Right cardiac atrium (tissue), 5 donors: ENCODE data around the gene MPP2. TPM values are rescaled to one million over a fixed set of nuclear protein-coding genes. Genes with fewer than 3 reads are reported as not detected.

Source experiments
- ATAC-seq, 2 donors: fragments of 200-7000 bp; cut with Tn5 transposase; one replicate each; pipeline versions ENCODE4 v1.8.0 to v1.9.1; 2020; ENCODE audit warnings: moderate library complexity in 2 of 2, mild to moderate bottlenecking in 1 of 2
- DNase-seq, 3 donors: peaks; one replicate each; pipeline ENCODE4 v3.0.0-alpha.2; 2020
- H3K27ac ChIP-seq: one replicate; pipeline ENCODE4 v1.5.1; 2013; ENCODE audit warnings: mild to moderate bottlenecking, low read length, control low read depth, moderate library complexity
- H3K27me3 ChIP-seq: one replicate; pipeline ENCODE4 v1.6.1; 2013; ENCODE audit not compliant: control insufficient read depth, insufficient read depth
- H3K4me1 ChIP-seq: one replicate; pipeline ENCODE4 v1.6.1; 2013; ENCODE audit warnings: low read length; ENCODE audit not compliant: control insufficient read depth, insufficient read depth
- H3K4me3 ChIP-seq: one replicate; pipeline ENCODE4 v1.5.1; 2013; ENCODE audit warnings: low read length, control low read depth
- H3K9me3 ChIP-seq: one replicate; pipeline ENCODE4 v1.6.1; 2013; ENCODE audit warnings: low read length; ENCODE audit not compliant: control insufficient read depth
- WGBS: extraction: QIAGEN DNeasy Blood & Tissue Kit; methylation state at CpG from one replicate; pipeline ENCODE4 v1.1.7; 2013; 5-methylcytosine and 5-hydroxymethylcytosine counted together
- intact Hi-C, 4 donors: fragments of 100-400 bp; cut with DNase I; formaldehyde crosslinking; loops; one replicate each; pipeline versions ENCODE4 v1.11.0 to v1.14.0; 2022 to 2023
- polyA plus RNA-seq: library from polyadenylated mRNA; stranded (reverse); fragments of 200-250 nt; gene quantifications from one replicate; pipeline ENCODE4 v1.2.3, GENCODE V29; 2013
- total RNA-seq, 4 donors: library from RNA; stranded (reverse); fragmentation: NEBNext Ultra II Directional; extraction: Animal tissue kit (Norgen Biotek cat#: 25700); gene quantifications; one replicate each; pipeline ENCODE4 v1.2.1, GENCODE V29; 2021
- donor health status: healthy with polysubstance abuse.
- donor health status: DM: no; HTN: yes; CAD: no.
- donor health status: DM: no; HTN: no; CAD: no.
- donor health status: DM: no; HTN: yes; CAD: no; lungs with severe emphysema.
- donor health status: DM: yes; HTN: yes; CAD: no.

The MPP2 gene
- total and polyA plus RNA-seq, 5 donors: 8.7 to 20.7 (median 15.1) TPM

DNA sequence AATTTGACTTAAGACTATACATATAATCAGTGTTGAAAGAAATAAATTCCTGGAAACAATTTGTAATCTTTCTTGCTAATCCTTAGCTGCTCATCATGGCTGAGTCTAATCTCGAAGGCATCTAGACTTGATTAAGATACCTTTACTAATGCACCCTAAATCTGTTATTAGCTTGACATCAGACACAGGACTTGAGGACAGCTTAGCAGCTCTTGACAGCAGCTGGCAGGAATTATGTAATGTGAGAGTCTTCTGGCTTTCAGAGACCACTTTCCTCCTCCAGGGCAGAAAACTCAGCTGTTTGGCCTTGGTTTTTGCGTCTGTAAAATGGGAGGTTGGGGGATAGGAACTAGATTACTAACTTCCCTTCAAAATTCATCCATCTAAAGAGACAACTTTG, 7.1 kb upstream of the MPP2 start:
- ATAC-seq (no peak), DNase-seq (no peak)
- Histone ChIP-seq H3K4me3 (no peak overlapping the region), H3K27ac (no peak overlapping the region), H3K27me3 (no peaks in the 10 kb centered on the region), H3K9me3 (no peaks in the 10 kb centered on the region), H3K4me1 (no peaks in the 10 kb centered on the region)
- WGBS: 45% methylated on average over 2 of the region's 2 CpGs
- intact Hi-C loops: no loop called here

DNA sequence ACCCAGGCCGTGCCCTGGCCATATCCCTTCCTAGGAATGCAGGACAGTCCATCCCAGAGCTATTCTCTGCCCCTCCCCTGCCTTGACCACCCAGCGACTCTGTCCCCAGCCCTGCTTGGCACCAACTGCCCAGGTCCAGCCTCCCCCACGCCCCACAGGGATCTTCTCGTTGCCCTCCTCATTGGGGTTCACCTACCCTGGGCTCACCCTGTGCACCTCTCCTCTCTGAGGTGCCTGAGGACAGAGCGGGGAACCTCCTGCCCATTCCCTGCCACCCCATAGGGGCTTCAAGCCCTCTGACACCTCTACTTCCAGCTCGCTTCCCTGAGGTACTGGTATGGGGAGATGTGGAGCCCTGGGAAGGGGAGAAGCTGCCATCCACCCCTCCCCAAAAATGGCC, 6.2 kb upstream of the MPP2 start:
- ATAC-seq: no peak
- Histone ChIP-seq H3K4me3 (no peak overlapping the region), H3K27me3 (no peaks in the 10 kb centered on the region), H3K4me1 (no peaks in the 10 kb centered on the region), H3K27ac (no peak overlapping the region), H3K9me3 (no peaks in the 10 kb centered on the region)
- WGBS: 80% methylated on average over 6 of the region's 6 CpGs
- DNase-seq: no peak
- intact Hi-C loops: no loop called here

- Histone ChIP-seq H3K4me1 (no peaks in the 10 kb centered on the region), H3K27me3 (no peaks in the 10 kb centered on the region), H3K9me3 (no peaks in the 10 kb centered on the region), H3K27ac (no peak overlapping the region), H3K4me3 (no peak overlapping the region)
- intact Hi-C loops: no loop called here
- WGBS: 55% methylated on average over 4 of the region's 4 CpGs
- no peak for ATAC-seq
- no peak for DNase-seq
These were observed 5.4 kb upstream of the MPP2 start for GRCh38 chr17:43912635-43913304.

DNA sequence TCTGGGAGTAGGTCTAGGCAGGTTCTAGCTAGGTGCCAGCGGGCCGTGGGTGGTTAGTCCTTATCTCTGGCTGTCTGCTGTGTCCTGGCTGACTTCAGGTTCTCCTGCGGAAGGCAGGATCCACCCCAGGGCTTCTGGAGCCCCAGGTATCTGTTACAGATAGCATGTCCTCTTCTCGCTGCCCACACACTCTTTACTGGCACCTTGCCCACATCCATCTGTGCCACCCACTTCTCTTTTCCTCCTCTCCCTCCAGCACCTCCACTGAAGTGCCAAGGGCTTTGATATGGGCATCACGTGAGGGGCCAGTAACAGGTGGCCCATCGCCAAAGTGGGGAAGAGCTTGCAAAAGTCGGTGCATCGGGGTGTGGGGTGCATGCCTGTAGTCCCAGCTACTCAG, 4.6 kb upstream of the MPP2 start:
- H3K9me3 ChIP-seq: no peaks in the 10 kb centered on the region
- WGBS: 38% methylated on average over 8 of the region's 8 CpGs
- no peak overlapping the region for H3K27ac ChIP-seq
- intact Hi-C loops: no loop called here
- no peak overlapping the region for H3K4me3 ChIP-seq
- DNase-seq: peak; percentile 55 to 88 (median 82)
- peak; percentile 34 to 58 for ATAC-seq
- no peaks in the 10 kb centered on the region for H3K4me1 ChIP-seq
- no peaks in the 10 kb centered on the region for H3K27me3 ChIP-seq

GRCh38 chr17:43909537-43910231, 2.3 kb upstream of the MPP2 start:
- no peak overlapping the region for H3K27ac ChIP-seq
- 58% methylated on average over 7 of the region's 7 CpGs for WGBS
- H3K4me1 ChIP-seq: peaks cover 5% of the 10 kb centered on the region
- DNase-seq (no peak), ATAC-seq (no peak)
- intact Hi-C loops: no loop called here
- no peaks in the 10 kb centered on the region for H3K9me3 ChIP-seq
- H3K27me3 ChIP-seq: no peaks in the 10 kb centered on the region
- H3K4me3 ChIP-seq: no peak overlapping the region

DNA sequence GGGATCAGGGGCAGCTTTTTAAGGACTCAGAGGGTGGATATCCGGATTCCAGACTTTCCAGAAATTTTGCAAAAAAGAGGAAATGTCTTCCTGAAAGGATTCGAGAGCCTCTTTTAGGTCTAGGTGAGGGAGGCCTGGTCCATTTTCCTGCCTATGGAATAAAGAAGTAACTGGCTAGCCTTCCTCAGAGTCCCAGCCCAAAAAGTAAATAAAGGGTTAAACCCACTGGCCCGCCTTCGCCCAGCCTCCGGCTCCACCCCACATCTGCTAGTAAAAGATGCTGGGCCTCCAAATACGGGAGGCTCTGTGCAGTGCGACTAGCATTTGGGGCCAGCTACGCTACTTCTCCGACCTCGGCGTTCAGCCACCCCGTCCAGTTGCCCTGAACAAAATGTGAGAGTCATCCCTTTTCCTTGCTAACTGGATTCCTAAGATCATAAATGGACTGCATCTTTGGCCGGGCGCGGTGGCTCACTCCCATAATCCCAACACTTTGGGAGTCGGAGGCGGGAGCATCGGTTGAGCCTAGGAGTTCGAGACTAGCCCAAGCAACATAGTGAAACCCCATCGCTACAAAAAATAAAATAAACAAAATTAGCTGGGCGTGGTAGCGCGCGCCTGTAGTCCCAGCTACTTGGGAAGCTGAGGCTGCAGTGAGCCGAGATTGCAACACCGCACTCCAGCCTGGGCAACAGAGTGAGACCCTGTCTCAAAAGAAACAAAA, 824 bp upstream of the MPP2 start:
- 19% methylated on average over 26 of the region's 26 CpGs for WGBS
- Histone ChIP-seq H3K4me3 (peak overlapping the region; percentile 74), H3K9me3 (no peaks in the 10 kb centered on the region), H3K27me3 (no peaks in the 10 kb centered on the region), H3K27ac (peak overlapping the region; percentile 58), H3K4me1 (peaks cover 5% of the 10 kb centered on the region)
- peak; percentile 74 to 90 (median 87) for DNase-seq
- peak; percentile 72 to 76 for ATAC-seq
- intact Hi-C loops: no loop called here

DNA sequence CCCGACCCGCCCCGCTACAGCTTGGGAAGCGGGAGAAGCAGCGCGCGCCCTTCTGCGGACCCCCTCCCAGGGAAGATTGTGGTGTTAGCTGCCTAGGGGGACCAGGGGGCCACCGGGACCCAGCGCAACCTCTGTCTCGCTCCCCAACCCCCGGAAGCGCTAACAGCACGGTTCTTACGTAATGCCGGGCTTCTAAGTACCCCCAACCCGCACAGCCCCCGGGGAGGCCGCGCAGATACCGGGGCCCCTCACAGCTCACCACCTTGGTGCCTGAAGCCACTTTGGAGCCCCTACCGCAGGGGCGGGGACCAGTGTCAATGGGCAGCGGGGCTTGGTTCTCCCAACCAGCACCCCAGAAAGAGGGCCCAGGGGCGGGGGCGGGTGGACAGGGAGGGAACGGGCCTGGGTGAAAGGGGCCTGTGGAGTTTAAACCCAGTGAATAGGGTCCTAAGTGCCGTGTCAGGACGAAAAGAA, 348 bp downstream of the MPP2 start:
- under 1% methylated on average over 29 of the region's 29 CpGs for WGBS
- ATAC-seq (peak; percentile 11 to 13), DNase-seq (no peak)
- H3K4me1 ChIP-seq: peaks cover 5% of the 10 kb centered on the region
- no peaks in the 10 kb centered on the region for H3K9me3 ChIP-seq
- intact Hi-C loops: no loop called here
- peak overlapping the region; percentile 74 for H3K4me3 ChIP-seq
- H3K27ac ChIP-seq: peak overlapping the region; percentile 58
- no peaks in the 10 kb centered on the region for H3K27me3 ChIP-seq

DNA sequence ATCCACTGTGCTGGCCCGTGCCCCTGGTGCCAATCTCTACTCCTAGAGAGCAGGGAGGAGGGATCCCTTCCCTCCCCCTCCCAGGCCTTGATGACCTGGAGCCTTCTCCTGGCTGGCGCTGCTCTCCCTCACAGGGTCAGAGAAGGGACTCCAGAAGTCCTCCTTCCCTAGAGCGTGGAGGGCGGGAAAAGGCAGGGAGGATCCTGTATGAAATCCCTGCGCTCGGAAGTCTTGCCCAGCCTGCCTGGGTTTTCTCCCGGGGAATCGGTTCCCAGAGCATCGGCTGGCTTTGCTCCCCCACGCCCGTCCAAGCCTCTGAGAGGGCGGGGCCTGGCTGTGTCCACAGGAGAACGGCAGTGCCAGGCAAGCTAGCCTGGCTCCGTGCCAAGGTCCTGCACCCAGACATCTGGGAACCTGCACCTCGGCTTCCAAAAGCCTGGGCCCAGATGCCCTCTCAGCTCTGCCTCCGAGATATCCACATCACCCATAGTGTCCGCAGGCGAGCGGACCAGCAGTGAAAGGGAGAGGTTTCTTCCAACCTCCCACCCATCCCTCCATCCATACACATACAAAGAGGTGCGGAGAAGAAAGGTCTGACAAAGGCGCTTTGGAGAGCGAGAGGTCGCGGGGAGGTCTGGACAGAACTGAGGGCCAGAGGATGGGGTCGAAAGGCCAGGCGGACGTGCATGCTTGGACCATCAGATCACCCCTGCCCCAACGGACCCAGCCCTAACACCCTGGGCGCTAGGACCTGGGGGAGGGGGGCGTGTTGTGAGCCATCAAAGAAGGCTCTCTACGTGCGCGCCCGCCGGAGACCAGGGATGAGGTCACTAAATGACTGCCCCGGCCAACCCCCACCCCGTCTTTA, 1.1 kb downstream of the MPP2 start:
- peaks cover 5% of the 10 kb centered on the region for H3K4me1 ChIP-seq
- H3K9me3 ChIP-seq: no peaks in the 10 kb centered on the region
- ATAC-seq (peak; percentile 76 to 79), DNase-seq (peak; percentile 80 to 91 (median 88))
- no peaks in the 10 kb centered on the region for H3K27me3 ChIP-seq
- intact Hi-C loops: no loop called here
- no peak overlapping the region for H3K27ac ChIP-seq
- 5% methylated on average over 37 of the region's 37 CpGs for WGBS
- peak overlapping the region; percentile 74 for H3K4me3 ChIP-seq

DNA sequence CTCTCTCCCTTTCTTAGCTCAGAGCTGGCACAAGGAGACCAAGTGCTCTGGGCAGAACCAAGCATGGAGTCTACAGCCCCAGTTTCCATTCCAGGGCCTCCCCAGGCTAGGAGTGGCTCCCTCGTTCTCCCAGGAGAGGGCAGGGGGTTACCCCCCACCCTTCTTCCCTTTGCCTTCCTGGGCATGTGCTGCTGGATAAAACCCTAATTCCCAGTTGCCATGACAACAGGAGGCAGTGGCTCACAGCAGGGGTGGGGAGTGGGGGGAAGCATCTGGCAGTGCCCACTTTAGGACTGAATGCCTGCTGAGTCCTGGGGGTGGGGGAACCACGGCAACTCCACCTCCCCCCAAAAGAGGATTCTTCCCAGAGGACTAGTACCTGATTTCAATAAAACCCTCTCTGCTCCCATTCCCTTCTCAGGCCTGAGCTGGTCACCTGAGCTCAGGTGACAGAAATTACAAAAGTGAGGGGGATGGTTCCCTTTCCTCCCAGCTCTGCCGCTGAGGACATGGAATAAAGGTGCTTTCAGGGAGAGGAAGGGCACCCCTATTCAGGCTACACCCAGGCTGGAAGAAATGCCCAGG, 1.8 kb downstream of the MPP2 start:
- ATAC-seq (no peak), DNase-seq (no peak)
- 46% methylated on average over 3 of the region's 3 CpGs for WGBS
- intact Hi-C loops: no loop called here
- H3K9me3 ChIP-seq: no peaks in the 10 kb centered on the region
- H3K4me3 ChIP-seq: peak overlapping the region; percentile 74
- H3K4me1 ChIP-seq: peaks cover 5% of the 10 kb centered on the region
- no peaks in the 10 kb centered on the region for H3K27me3 ChIP-seq
- no peak overlapping the region for H3K27ac ChIP-seq

DNA sequence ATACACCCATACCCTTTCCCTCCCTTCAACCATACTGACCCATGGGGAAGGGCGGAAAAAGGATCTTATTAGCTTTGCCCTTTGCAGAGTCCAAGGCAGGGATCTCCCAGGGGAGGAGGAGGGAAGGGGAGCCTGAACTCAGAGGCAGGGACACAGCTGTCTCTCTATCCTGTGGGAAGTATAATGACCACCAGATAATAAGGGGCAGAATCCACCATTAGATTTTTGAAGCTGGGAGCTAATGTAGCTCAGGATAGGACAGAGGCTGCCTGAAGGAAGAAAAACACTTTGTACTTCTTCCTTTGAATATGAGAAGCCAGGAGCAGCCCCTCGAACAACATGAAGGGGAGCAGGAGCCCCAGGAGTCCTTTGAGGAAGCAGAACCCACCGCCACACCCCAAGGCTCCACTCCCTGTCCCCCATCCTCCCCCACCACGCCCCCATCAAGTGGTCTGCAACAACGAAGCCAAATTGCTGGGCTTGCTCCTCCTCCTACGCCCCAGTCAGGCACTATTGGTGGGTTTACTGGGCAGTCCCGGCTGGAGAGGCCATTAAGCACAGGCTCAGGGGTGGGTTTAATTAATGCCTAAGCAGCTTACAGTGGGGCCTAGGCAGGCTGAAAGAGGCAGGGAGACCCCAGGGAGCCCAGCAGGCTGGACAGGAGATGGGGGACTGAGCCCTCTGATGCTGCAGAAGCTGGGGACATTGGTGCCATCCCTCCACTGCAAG, 5.3 kb downstream of the MPP2 start:
- DNase-seq (no peak), ATAC-seq (no peak)
- WGBS: 67% methylated on average over 7 of the region's 7 CpGs
- no peaks in the 10 kb centered on the region for H3K27me3 ChIP-seq
- H3K4me1 ChIP-seq: peaks cover 5% of the 10 kb centered on the region
- H3K9me3 ChIP-seq: no peaks in the 10 kb centered on the region
- no peak overlapping the region for H3K27ac ChIP-seq
- intact Hi-C loops: no loop called here
- H3K4me3 ChIP-seq: no peak overlapping the region
